GM19238 (cell line): ENCODE measurements around the gene SPINK2.
A peak's percentile ranks its signal among the peaks of the same experiment; 100 is the strongest.

Experiments
- DNase-seq: peaks from one replicate; pipeline ENCODE4 v3.0.0; 2011; ENCODE audit warnings: low spot score; ENCODE audit not compliant: insufficient read length

SPINK2 gene

DNA sequence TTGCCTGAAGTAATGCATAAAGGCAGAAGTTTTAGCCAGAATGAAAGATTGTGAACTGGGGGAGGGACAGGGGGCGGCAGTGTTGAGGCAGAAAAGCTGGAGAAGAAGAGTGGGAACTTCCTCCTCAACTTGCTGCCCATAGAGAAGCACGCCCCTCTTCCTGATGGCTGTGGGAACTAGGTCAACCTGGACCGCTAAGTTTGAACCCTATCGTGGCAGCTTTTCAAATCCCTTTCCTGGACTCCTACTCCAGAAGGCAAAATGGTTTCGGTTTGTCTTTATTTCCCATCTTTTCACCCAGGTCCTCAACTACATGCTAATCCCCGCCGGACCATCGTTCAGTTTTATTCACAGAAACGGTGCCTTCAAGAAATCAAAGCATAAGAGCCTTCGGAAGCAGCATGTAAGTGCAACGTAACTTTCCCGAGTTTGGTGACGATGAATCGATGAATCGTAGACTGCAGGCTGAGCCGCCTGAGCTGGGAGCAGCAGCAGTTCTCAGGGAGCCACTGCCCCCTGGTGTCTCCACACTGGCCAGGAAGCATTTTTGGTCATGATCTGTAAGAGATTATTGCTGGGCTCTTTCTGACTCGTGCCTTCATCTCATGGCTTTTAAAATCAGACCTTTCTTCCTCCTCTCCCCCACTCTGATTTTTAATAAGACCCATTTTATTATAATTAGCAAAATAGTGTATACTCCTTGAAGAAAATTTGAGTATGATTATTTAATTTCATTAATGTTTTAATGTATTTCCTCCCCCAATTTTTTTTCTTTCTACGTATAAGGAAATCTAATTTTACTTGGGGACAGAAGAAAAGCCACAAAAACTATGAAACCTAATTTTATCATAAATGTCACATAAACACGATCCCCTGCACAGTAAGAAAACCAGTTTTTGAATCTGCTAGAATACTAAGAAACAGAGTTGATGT lies 21.4 kb downstream of the SPINK2 start:
- peak; percentile 53 for DNase-seq

DNA sequence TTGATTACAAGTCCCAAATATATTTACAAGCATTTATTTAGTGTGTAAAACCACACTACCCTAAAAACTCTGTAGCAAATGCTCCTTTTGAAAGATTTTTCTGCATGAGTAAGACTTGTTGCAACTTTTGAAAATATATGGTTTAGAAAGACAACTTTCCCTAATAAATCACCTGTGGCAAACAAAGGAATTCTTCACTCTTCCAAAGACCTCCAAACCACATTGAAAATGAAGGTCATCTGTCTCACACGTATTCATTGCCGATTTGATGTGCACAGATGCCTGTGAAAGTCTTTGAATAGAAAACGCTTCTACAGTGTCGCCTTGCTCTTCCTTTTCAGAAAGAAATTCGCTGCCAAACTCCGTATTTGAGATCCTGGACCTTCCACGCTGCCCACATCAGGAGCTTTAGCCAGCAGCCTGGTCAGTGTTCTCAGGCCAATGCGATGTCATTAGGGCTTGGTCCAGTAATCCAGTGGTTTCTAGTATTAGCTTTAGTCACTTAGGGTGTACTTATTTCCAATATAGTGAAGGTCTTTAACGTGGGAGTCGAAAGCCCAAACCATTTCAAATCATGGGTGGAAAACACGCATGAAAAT lies 22.2 kb downstream of the SPINK2 start:
- no peak for DNase-seq

GRCh38 chr4:56796211-56796610 lies 25.3 kb downstream of the SPINK2 start:
- no peak for DNase-seq

- DNase-seq, result no peak
Measured at GRCh38 chr4:56791316-56791715, 30.2 kb downstream of the SPINK2 start.

DNA sequence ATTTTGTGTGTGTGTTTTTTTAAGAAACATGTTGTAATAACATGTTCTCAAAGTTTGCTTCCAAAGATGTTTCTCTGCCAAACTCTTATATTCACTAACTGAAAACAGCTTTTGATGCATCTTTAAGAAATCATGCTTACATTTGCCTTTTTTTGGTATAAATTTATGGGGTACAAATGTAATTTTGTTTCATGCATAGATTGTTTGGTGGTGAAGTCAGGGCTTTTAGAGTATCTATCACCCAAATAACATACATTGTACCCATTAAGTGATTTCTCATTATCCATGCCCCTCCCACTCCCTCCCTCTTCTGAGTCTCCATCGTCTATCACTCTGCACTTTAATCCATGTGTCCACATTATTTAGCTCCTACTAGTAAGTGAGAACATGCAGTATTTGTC lies 30.8 kb downstream of the SPINK2 start:
- DNase-seq, result no peak

- DNase-seq, result no peak
Measured at GRCh38 chr4:56788081-56788480, 33.4 kb downstream of the SPINK2 start.

- DNase-seq, result no peak
Measured at GRCh38 chr4:56787380-56787779, 34.1 kb downstream of the SPINK2 start.

DNA sequence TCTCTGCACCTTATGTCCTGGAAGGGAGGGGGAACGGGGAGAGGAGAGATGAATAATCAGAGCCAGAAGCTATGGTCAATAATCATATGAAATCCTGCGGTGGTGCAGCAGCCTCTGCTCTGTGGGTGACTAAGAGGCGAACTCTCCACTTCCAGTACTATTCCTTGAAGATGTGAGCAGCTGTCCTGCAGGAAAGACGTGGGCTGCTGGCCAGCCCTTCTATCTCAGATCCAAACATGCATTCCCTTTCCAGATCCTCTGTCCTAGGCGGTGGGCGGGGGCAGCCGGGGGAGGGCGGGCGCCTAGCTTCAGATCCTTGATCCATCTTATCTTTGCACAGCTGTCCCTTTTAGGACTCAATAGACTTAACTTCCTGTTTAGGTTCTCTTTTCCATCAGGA lies 34.5 kb downstream of the SPINK2 start:
- no peak for DNase-seq

GRCh38 chr4:56783986-56784385 lies 37.5 kb downstream of the SPINK2 start:
- no peak for DNase-seq

DNA sequence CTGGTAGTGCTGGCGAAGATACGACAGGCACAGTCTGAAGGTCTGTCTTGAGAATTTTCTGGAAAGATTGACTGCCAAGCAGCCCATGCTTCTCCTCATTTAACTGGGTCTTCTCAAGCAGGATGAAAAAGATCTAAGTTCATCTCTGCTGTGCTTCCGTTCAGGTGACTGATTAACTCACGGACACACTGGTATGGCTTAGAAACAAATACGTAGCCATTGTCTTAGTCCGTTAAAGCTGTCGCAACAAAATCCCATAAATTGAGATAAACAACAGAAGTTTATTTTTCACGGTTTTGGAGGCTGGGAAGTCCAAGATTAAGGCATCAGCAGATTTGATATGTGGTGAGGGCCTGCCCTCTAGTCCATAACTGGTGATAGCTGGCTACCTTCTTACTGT lies 39.5 kb downstream of the SPINK2 start:
- DNase-seq, result no peak

GRCh38 chr4:56773346-56773745 lies 48.2 kb downstream of the SPINK2 start:
- no peak for DNase-seq

DNA sequence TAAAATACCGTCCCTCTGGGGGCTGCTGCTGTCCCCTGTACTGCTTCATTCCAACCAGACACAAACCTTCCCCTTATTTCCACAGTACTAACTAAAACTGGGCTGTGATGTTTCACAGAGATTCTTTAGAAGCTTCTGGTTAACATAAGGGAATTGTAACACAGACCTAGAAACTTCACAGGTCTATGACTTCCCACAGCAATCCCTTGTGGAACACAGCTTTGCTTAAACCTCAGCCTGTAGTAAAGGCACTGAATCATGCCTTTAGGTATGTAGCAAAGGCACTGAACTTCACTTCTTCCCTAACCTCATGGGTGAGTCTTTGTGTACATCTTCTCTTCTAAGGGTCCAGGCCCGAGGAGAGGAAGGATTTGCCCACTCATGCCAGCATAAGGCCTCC lies 49.4 kb downstream of the SPINK2 start:
- DNase-seq, result no peak

- DNase-seq, result no peak
Measured at GRCh38 chr4:56768763-56769162, 52.7 kb downstream of the SPINK2 start.

GRCh38 chr4:56768316-56768715 lies 53.2 kb downstream of the SPINK2 start:
- DNase-seq, result no peak

- no peak for DNase-seq
Measured at GRCh38 chr4:56767567-56767966, 53.9 kb downstream of the SPINK2 start.

DNA sequence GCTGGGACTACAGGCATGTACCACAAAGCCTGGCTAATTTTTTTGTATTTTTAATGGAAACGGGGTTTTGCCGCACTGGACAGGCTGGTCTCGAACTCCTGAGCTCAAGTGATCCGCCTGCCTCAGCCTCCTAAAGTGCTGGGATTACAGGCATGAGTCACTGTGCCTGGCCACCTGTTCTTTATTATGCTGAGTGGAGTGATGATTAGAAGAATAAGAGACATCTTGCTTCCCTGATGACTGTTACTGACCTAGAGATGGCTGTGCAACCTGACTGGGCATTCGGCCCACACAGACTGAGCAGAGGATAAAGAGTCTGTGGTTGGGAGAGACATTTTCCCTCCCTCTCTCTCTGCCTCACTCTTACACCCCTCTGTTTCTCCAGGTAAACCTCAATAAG lies 56.7 kb downstream of the SPINK2 start:
- DNase-seq, result no peak

GRCh38 chr4:56764223-56764622 lies 57.3 kb downstream of the SPINK2 start:
- DNase-seq, result no peak

DNA sequence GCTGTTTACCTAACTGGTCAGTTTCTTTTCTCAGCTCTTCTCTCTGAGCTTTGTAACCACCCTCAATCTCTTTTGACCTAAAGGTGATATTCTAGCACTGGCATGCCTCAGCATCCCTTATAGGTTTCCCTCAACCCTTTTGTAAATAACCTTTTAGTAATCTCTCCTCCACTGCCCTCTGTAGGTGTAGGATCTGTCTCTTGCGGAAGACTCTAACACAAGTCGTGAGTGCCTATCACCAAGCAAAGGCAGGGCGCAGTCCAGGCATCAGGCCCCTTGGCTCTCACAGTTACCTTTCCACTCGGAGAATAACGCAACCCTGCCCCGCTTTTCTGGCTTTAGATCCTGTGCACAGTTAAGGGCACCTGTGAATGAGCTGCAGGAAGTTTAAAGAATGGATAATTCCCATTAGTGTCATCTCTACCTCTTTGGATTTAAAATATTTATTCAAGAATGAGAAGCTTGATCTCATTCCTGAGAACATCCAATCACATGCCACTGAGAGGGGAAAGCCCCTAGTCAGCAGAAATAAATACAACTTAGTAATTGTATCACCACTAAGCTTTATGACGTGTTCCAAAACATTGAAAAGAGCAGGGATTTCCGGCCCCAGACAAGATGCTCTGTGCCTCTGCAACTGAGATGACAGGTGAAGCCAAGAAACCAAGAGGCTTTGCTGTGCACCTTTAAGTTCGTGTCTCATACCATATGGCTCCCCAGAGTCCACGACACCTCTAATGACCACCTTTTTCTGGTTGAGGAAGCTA lies 58.8 kb downstream of the SPINK2 start:
- no peak for DNase-seq

DNA sequence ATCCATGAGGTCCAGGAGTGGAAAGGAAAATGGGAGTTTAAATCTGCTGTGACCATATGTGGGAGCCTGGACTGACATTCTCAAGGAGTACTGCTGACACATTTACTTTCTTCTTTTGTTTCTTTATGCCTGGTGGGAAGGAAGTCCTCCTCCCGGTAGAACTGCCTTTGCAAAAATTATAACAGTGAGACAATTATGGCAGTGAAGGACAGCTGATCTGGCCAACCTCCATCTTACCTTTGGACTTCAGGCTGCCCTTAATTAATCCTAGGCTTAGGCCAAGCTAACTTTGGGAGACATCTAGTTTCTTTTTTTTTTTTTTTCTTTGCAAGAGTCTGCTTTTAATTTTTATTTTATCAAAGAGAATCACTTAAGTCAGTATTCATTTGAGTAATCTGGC lies 61.3 kb downstream of the SPINK2 start:
- no peak for DNase-seq
